ENCODE results near the gene BHLHA9.
"Not testable (repeated sequence)": the region's sequence is repeated elsewhere in the genome, so short reads cannot be mapped to it uniquely, and the experiment has no call there.

Gene BHLHA9

DNA sequence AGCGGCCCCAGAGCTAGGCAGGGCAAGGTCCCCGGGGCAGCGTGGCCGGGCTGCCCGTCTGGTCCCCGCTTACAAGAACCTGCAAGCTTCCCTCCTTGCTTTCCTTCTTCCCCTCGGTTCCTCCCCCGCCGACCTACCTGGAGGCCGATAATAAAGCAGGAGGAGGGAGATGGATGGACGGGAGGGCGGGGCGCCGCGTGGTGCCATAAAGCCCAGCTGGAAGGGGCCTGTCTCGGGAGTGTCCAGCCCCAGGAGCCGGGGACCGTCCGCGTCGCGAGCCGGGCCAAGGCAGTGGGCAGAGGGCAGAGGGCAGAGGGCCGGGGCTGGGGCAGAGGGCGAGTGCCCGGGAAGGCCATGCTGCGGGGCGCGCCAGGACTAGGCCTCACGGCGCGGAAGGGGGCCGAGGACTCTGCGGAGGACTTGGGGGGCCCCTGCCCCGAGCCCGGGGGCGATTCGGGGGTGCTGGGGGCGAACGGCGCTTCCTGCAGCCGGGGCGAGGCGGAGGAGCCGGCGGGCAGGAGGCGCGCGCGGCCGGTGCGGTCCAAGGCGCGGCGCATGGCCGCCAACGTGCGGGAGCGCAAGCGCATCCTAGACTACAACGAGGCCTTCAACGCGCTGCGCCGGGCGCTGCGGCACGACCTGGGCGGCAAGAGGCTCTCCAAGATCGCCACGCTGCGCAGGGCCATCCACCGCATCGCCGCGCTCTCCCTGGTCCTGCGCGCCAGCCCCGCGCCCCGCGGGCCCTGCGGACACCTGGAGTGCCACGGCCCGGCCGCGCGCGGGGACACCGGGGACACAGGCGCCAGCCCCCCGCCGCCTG, at the start of gene BHLHA9:
Gene BHLHA9, plus strand, starts transcription at position 235 of the 820 bp plus-strand sequence. Its CDS starts 120 bp downstream, at position 355.
- in situ Hi-C loops (cut with MboI; ENCODE audit: low sequenced_read_pairs) = no loop called here

GRCh38 chr17:1221209-1221608, 49.0 kb upstream of the BHLHA9 start:
- in situ Hi-C loops (cut with MboI; ENCODE audit: low sequenced_read_pairs) = no loop called here

GRCh38 chr17:1222321-1222720, 47.9 kb upstream of the BHLHA9 start:
- in situ Hi-C loops (cut with MboI; ENCODE audit: low sequenced_read_pairs) = no loop called here

GRCh38 chr17:1223662-1224061, 46.6 kb upstream of the BHLHA9 start:
- in situ Hi-C loops (cut with MboI; ENCODE audit: low sequenced_read_pairs) = no loop called here

GRCh38 chr17:1224330-1224729, 45.9 kb upstream of the BHLHA9 start:
- in situ Hi-C loops (cut with MboI; ENCODE audit: low sequenced_read_pairs) = no loop called here

DNA sequence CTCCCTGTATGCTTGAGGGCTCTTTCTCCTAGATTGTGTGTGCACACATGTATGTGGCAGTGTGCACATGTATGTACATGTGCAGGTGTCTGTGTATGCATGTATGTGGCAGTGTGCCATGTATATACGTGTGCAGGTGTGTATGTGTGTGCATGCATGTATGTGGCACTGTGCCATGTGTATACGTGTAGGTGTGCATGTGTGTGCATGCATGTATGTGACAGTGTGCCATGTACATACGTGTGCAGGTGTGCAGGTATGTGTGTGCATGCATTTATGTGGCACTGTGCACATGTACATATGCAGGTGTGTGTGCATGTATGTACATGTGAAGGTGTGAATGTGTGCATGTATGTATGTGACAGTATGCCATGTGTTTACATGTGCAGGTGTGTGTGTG, 43.9 kb upstream of the BHLHA9 start:
- in situ Hi-C loops (cut with MboI; ENCODE audit: low sequenced_read_pairs) = no loop called here

- in situ Hi-C loops (cut with MboI; ENCODE audit: low sequenced_read_pairs) = no loop called here
Observed at GRCh38 chr17:1227365-1227764, 42.9 kb upstream of the BHLHA9 start.

DNA sequence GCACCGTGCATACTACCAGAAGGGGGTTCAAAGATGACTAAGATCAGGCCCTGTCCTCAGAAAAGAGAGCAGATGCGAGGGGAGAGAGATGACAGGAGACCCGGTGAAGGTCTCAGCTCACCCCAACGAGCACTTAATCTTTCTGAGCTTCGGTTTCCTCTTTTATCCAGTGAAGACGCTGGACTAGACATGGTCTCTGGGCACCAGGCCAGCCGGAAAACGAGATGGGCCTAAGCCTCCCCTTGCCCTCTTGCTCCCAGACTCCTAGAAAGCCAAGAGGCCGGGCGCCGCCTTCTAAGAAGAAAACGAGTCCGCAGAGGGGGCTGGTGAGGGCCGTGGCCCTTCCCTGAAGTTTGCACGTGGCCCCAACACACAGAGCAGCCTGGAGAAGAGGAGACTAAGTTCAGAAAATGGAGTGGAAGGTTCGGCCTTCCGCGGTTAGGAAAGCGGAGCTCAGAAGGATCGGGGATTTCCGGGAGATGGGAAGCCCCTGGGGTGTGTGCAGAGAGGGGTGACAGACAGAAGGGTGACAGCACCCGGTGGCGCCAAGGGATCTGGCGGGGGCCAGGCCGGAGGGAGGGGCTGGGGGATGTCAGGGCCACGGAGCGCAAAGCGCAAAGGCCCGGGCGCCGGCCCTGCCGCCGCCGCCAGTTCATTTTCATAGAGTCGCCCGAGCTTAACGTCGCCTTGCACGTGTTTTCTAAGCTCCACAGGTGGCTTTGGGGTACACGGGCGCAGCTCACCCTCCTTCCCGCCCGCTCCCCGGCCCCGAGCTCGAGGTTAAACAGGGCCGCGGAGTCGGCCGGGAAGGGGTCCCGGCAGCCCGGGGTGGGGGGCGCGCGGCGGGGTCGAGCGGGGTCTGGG, 42.1 kb upstream of the BHLHA9 start:
- in situ Hi-C loops (cut with MboI; ENCODE audit: low sequenced_read_pairs) = no loop called here

DNA sequence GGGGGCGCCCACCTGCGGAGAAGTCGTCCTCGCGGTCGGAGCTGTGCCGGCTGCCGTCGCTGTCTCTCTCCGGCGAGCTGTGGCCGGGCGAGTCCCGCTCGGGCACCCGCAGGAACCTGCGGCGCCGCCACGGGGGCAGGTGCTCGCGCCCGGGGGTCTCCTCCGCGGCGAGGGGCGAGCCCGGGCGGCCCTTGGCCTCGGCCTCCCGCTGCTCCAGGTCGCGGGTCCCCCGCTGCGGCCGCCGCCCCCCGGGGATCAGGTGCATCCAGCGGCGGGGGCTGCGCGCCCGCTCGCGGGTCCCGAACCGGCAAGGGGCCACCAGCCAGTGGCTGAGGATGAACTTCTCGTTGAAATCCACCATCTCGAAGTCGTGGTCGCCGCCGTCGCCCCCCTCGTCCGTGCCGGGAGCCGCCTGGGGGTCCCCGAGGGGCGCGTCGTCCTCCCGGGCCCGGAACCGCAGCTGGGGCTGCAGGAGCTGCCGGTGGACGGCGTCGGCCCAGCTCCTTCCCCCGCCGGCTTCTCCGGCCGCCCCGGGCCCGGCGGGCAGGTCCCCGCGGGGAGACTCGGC, 41.4 kb upstream of the BHLHA9 start:
- in situ Hi-C loops (cut with MboI; ENCODE audit: low sequenced_read_pairs) = no loop called here

- in situ Hi-C loops (cut with MboI; ENCODE audit: low sequenced_read_pairs) = no loop called here
Observed at GRCh38 chr17:1229349-1229899, 40.8 kb upstream of the BHLHA9 start.

DNA sequence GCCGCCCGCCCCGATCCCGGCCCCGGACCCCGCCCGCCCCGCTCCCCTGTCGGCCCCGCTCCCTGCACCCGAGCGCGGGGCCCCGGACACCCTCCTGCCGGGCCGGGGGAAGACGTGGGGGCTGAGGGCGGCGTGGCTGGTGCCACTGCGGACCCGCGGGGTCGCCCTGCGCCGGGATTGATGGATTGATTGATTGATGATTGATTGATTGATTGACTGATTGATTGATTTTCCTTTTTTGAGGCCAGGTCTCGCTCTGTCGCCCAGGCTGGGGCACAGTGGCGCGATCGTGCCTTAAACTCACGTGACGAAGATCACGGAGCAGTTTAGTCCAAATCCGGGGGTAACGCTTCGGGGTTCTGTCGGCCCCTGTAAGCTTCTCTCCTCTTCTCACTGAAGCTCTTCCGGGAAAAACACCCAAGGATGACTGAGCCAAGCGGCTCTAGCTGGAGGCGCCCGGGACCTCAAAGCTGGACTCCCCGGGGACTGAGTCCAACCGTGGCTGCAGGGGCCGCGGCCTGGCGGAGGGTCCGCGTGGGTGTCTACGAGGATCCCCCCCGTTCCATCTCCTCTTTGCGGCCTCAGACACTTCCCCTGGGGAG, 40.2 kb upstream of the BHLHA9 start:
- in situ Hi-C loops (cut with MboI; ENCODE audit: low sequenced_read_pairs) = no loop called here

DNA sequence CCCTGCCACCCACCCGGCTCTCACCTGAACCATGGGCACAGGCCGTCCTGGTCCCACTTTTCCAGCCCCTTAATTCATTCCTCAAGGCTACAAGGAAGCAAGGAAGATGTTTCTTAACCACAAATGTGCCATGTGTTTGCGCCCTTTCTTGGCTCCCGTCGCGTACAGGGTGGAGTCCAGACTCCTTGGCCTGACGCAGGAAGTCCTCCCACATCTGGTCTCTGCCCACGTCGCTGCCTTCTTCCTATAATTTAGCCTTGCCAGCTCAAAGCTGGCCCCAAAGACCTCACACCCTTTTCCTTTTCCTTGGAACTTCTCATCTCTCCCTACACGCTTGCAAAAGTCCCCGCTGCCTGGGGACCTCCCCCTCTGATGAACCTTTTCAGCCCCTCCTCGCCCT, 38.8 kb upstream of the BHLHA9 start:
- in situ Hi-C loops (cut with MboI; ENCODE audit: low sequenced_read_pairs) = no loop called here

DNA sequence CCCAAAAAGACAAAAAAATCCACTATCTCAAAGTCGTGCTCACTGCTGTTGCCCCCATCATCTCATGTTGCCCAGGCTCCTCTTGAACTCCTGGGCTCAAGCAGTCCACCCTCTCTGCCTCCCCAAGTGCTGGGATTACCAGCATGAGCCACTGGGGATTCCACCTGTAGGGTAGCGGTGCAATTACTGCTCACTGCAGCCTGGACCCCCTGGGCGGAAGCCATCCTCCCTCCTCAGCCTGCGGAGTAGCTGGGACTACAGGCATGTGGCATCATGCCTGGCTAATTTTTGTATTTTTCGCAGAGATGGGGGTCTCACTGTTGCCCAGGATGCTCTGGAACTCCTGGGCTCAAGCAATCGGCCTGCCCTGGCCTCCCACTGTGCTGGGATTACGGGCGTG, 37.9 kb upstream of the BHLHA9 start:
- in situ Hi-C loops (cut with MboI; ENCODE audit: low sequenced_read_pairs) = no loop called here

DNA sequence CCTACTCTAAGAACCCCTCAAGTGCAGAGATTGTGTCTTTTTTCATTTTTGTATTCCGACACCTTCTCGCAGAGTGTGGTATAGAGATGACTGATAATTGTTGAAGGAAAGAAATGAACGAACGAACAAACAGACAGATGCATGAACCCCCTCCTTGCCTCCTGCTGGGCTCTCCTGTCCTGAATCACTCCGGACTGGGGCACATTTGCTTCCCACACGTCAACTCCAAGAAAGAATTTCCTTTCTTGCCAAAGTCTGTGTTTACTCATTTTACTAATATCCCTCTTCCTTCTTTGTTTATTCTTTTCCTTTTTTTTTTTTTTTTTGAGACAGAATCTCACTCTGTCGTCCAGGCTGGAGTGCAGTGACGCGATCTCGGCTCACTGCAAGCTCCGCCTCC, 37.5 kb upstream of the BHLHA9 start:
- in situ Hi-C loops (cut with MboI; ENCODE audit: low sequenced_read_pairs) = no loop called here

GRCh38 chr17:1234455-1234854, 35.8 kb upstream of the BHLHA9 start:
- in situ Hi-C loops (cut with MboI; ENCODE audit: low sequenced_read_pairs) = no loop called here

GRCh38 chr17:1237471-1237870, 32.8 kb upstream of the BHLHA9 start:
- in situ Hi-C loops (cut with MboI; ENCODE audit: low sequenced_read_pairs) = no loop called here

DNA sequence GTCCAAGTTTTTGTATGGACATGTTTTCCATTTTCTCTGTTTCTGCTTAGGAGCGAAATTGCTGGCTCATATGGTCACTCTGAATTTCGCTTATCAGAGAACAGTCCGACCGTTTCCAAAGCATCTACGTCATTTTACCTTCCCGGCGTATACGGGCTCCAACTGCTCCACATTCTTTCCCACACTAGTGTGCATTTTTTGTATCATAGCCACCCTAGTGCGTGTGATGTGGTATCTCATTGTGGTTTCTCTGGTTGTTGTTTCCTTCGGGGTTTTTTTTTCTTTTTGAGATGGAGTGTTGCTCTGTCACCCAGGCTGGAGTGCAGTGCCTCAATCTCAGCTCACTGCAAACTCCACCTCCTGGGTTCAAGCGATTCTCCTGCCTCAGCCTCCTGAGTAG, 31.0 kb upstream of the BHLHA9 start:
- in situ Hi-C loops (cut with MboI; ENCODE audit: low sequenced_read_pairs) = no loop called here

DNA sequence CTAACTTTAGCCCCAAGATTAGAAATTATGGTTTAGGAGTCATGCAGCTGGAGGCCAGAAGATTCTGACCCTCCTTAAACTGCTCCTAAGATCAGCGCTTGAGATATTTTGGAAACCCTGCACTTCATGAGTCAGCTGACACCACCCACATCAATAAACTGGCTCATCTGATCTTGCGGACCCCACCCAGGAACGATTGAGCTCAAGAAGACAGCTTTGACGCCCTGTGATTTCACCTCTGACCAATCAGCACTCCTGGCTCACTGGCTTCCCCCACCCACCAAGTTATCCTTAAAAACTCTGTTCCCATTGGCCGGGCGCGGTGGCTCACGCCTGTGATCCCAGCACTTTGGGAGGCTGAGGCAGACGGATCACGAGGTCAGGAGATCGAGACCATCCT, 29.8 kb upstream of the BHLHA9 start:
- in situ Hi-C loops (cut with MboI; ENCODE audit: low sequenced_read_pairs) = not testable (repeated sequence)

GRCh38 chr17:1241929-1242328, 28.3 kb upstream of the BHLHA9 start:
- in situ Hi-C loops (cut with MboI; ENCODE audit: low sequenced_read_pairs) = no loop called here

DNA sequence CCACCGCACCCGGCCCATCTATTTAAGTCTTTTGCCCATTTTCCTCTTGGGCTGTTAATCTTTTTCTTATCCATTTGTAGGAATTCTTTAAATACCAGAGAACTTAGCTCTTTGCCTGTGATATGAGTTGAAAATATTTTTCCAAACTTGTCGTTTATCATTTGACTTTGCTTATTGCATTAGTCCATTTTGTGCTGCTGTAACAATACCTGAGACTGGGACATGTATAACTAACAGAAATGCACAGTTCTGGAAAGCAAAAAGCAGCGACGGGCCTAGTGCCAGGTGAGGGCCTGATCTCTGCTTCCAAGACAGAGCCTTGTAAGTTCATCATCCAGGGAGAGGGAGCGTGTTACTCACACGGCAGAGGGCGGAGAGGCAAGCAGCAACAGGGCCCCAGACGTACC, 25.6 kb upstream of the BHLHA9 start:
- in situ Hi-C loops (cut with MboI; ENCODE audit: low sequenced_read_pairs) = no loop called here

Measured in HL-60/S4 (cell line).